Adrenal gland (tissue), 12 donors: ENCODE data around the gene BCL2L1. TPM values are rescaled to one million over a fixed set of nuclear protein-coding genes. Genes with fewer than 3 reads are reported as not detected.
A peak's percentile ranks its signal among the peaks of the same experiment; 100 is the strongest.

ENCODE experiments used
- DNase-seq, 7 donors: peaks; one replicate each; pipeline ENCODE4 v3.0.0-alpha.2; 2019 to 2020
- H3K27ac ChIP-seq, 5 donors: fragments of 200-600 bp; sonication (generic) in 4 of 5; 1 replicate in 3 of 5; 2 replicates in 2 of 5; pipeline versions ENCODE4 v1.5.1 to v1.8.0; 2016 to 2020; ENCODE audit warnings: mild to moderate bottlenecking in 1 of 5
- H3K27me3 ChIP-seq: fragments of 200-600 bp; 2 replicates; pipeline ENCODE4 v1.8.0; 2021
- H3K36me3 ChIP-seq, 2 donors: fragments of 200-600 bp; replicated peaks in 1 of 2; 1 replicate in 1 of 2; 2 replicates in 1 of 2; pipeline versions ENCODE4 v1.5.1 to v1.8.0; 2018 to 2022
- H3K4me1 ChIP-seq, 2 donors: fragments of 200-600 bp; replicated peaks in 1 of 2; 1 replicate in 1 of 2; 2 replicates in 1 of 2; pipeline versions ENCODE4 v1.5.1 to v1.8.0; 2018 to 2021
- H3K4me3 ChIP-seq, 4 donors: fragments of 200-600 bp; sonication (generic) in 3 of 4; one replicate each; pipeline ENCODE4 v1.5.1; 2016 to 2018
- H3K9me3 ChIP-seq, 3 donors: fragments of 200-600 bp; sonication (generic) in 1 of 3; replicated peaks in 1 of 3; 1 replicate in 2 of 3; 2 replicates in 1 of 3; pipeline versions ENCODE4 v1.5.1 to v1.8.0; 2016 to 2021
- CTCF ChIP-seq, 6 experiments: fragments of 450-650 bp in 4 of 6; fragments of 200-600 bp in 2 of 6; sonication (generic) in 1 of 6; IDR thresholded peaks; 1 replicate in 5 of 6; 2 replicates in 1 of 6; pipeline versions ENCODE4 v1.5.1 to v1.8.0; 2016 to 2021; ENCODE audit warnings: antibody characterized with exemption in 6 of 6, mild to moderate bottlenecking in 2 of 6, moderate library complexity in 1 of 6
- POLR2A ChIP-seq, 2 donors: fragments of 450-650 bp; IDR thresholded peaks; one replicate each; pipeline ENCODE4 v1.6.1; 2017; ENCODE audit warnings: antibody characterized with exemption in 2 of 2, mild to moderate bottlenecking in 2 of 2, moderate library complexity in 1 of 2
- WGBS, 4 donors: extraction: QIAGEN DNeasy Blood & Tissue Kit in 2 of 4; methylation state at CpG; one replicate each; pipeline versions ENCODE4 v1.1.5 to v1.1.7; 2013 to 2017; 5-methylcytosine and 5-hydroxymethylcytosine counted together
- intact Hi-C, 2 donors: fragments of 100-400 bp; cut with DNase I; formaldehyde crosslinking; loops; one replicate each; pipeline versions ENCODE4 v1.14.1 to v1.15.0; 2022 to 2023
- polyA plus RNA-seq, 3 donors: library from polyadenylated mRNA; stranded (reverse); fragments of 200-250 nt in 2 of 3; fragments of 350-450 nt in 1 of 3; fragmentation: Illumina TruSeq in 1 of 3; extraction: RNeasy Lipid Tissue Mini Kit (QIAGEN cat#74804) in 1 of 3; gene quantifications; one replicate each; pipeline ENCODE4 v1.2.3, GENCODE V29; 2013 to 2014
- total RNA-seq, 9 donors: library from RNA; depleted of rRNA in 4 of 9; stranded (reverse); fragments of >200 nt in 4 of 9; fragments of 120-200 nt in 1 of 9; fragmentation: NEBNext Ultra II Directional in 1 of 9; extraction: Animal tissue kit (Norgen Biotek cat#: 25700) in 1 of 9; gene quantifications; one replicate each; pipeline versions ENCODE4 v1.1.0 to v1.2.4, GENCODE V29; 2013 to 2023
- donor health status: healthy with polysubstance abuse.
- donor health status: Bipolar disorder and iron deficiency.
- donor health status: DM: yes; HTN: yes; CAD: no.
- donor health status: DM: no; HTN: no; CAD: no.
- donor health status: DM: no; HTN: no; CAD: no.
- donor health status: DM: yes; HTN: yes; CAD: no.

The BCL2L1 gene
- total and polyA plus RNA-seq, 12 donors: 40.2 to 143 (median 64.4) TPM

- DNase-seq: peak in 2 of 7 donors; percentile 5 to 18
- WGBS, 4 donors: 83 to 89% (median 86%) methylated on average over 4 of the region's 4 CpGs
- no peaks in the 10 kb centered on the region for H3K9me3 ChIP-seq
- intact Hi-C loops: no loop called here
- H3K27me3 ChIP-seq: no peaks in the 10 kb centered on the region
- H3K36me3 ChIP-seq: peaks cover 0 to 21% of the 10 kb centered on the region in 2 donors
- H3K4me3 ChIP-seq: no peak overlapping the region
- TF ChIP-seq CTCF (IDR thresholded peaks at IDR 0.05) (no peak), POLR2A (IDR thresholded peaks at IDR 0.05) (no peak)
- peaks cover 42 to 43% of the 10 kb centered on the region in 2 donors for H3K4me1 ChIP-seq
- H3K27ac ChIP-seq: peak overlapping the region in 1 of 5 donors; percentile 47
Measured at GRCh38 chr20:31705598-31706597, 16.8 kb downstream of the BCL2L1 start.

DNA sequence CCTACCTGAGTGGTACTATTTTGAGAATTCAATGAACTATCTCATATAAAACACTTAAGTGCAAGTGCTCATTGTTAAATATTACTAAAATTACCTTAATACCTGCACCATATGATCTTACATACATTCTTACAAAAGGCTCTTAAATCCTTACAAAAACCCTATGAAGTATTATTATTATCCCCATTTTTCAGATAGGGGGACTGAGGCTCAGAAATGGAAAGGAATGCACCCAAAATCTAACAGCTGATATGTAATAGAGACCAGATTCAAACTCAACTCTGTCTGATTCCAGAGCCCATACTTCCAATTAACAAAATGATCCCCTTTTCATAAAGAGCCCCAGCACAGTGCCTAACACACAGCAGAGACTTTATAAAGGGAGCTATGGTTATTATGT, 17.5 kb downstream of the BCL2L1 start:
- no peaks in the 10 kb centered on the region for H3K9me3 ChIP-seq
- no peak for DNase-seq
- H3K36me3 ChIP-seq: peaks cover 0 to 21% of the 10 kb centered on the region in 2 donors
- TF ChIP-seq CTCF (IDR thresholded peaks at IDR 0.05): no peak
- TF ChIP-seq POLR2A (IDR thresholded peaks at IDR 0.05): no peak
- no peaks in the 10 kb centered on the region for H3K27me3 ChIP-seq
- intact Hi-C loops: no loop called here
- H3K27ac ChIP-seq: peak overlapping the region in 1 of 5 donors; percentile 47
- no peak overlapping the region for H3K4me3 ChIP-seq
- peaks cover 38 to 41% of the 10 kb centered on the region in 2 donors for H3K4me1 ChIP-seq

- Histone ChIP-seq H3K36me3 (peaks cover 0 to 18% of the 10 kb centered on the region in 2 donors), H3K4me3 (no peak overlapping the region), H3K4me1 (peaks cover 42 to 48% of the 10 kb centered on the region in 2 donors), H3K27me3 (no peaks in the 10 kb centered on the region), H3K27ac (peak overlapping the region in 1 of 5 donors; percentile 15), H3K9me3 (no peaks in the 10 kb centered on the region)
- TF ChIP-seq CTCF (IDR thresholded peaks at IDR 0.05): no peak
- no peak for TF ChIP-seq POLR2A (IDR thresholded peaks at IDR 0.05)
- intact Hi-C loops: no loop called here
- WGBS, 4 donors: 82 to 90% (median 84%) methylated on average over 11 of the region's 11 CpGs
- no peak for DNase-seq
Measured at GRCh38 chr20:31704225-31705119, 18.2 kb downstream of the BCL2L1 start.

- peaks cover 40 to 43% of the 10 kb centered on the region in 2 donors for H3K4me1 ChIP-seq
- peak overlapping the region in 2 of 5 donors; percentile 26 to 76 for H3K27ac ChIP-seq
- no peak for DNase-seq
- H3K4me3 ChIP-seq: no peak overlapping the region
- TF ChIP-seq CTCF (IDR thresholded peaks at IDR 0.05) (no peak), POLR2A (IDR thresholded peaks at IDR 0.05) (no peak)
- no peaks in the 10 kb centered on the region for H3K27me3 ChIP-seq
- H3K36me3 ChIP-seq: peaks cover 0 to 7% of the 10 kb centered on the region in 2 donors
- 73 to 92% (median 79%) methylated on average over 1 of the region's 1 CpG for WGBS, 4 donors
- intact Hi-C loops: no loop called here
- H3K9me3 ChIP-seq: no peaks in the 10 kb centered on the region
Measured at GRCh38 chr20:31701591-31701990, 21.1 kb downstream of the BCL2L1 start.
